Left colon (tissue), 2 donors: ENCODE data around the gene DCAF8. TPM values are rescaled to one million over a fixed set of nuclear protein-coding genes. Genes with fewer than 3 reads are reported as not detected.

Experiments used
- ATAC-seq: fragments of 200-7000 bp; cut with Tn5 transposase; one replicate; pipeline ENCODE4 v1.9.1; 2020; ENCODE audit warnings: mild to moderate bottlenecking, moderate library complexity
- DNase-seq, 2 donors: peaks; one replicate each; pipeline ENCODE4 v3.0.0-alpha.2; 2020
- intact Hi-C, 2 donors: fragments of 100-400 bp; cut with DNase I in 1 of 2; cut with micrococcal nuclease in 1 of 2; formaldehyde crosslinking; loops; one replicate each; pipeline versions ENCODE4 v1.11.2 to v1.14.0; 2022; cut with DNase I, micrococcal nuclease
- total RNA-seq, 2 donors: library from RNA; stranded (reverse); fragmentation: NEBNext Ultra II Directional; extraction: Animal tissue kit (Norgen Biotek cat#: 25700); gene quantifications; one replicate each; pipeline ENCODE4 v1.2.1, GENCODE V29; 2021
- donor health status: DM: no; HTN: no; CAD: no.
- donor health status: DM: yes; HTN: yes; CAD: no.

Gene DCAF8
- total RNA-seq, 2 donors from 2014 or later: 83.3 to 92.8 TPM

DNA sequence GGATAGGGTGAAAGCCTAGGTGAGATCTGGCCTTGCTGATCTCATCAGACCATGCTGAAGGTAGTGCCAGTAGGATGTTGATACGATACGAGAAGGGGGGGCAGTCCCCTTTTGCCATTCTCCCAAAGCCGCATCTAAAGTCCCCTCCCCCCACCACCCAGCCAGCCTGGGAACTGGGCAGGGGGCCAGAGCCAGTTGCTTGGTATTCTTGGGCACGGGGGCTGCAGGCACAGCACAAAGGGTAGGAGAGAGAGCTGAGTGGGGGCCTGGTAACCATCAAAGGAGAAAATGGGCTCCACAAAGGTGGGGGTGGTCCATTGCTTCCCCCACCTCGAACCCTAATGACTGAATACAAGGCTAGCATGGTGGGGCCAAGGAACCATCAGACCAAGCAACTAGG is 51.8 kb downstream of the DCAF8 start:
- DNase-seq (no peak), ATAC-seq (no peak)
- intact Hi-C loops: loop anchor here in 1 of 2 donors (10.0 kb wide), 1 partner anchor 106 kb away; no protein-coding TSS in a partner anchor

DNA sequence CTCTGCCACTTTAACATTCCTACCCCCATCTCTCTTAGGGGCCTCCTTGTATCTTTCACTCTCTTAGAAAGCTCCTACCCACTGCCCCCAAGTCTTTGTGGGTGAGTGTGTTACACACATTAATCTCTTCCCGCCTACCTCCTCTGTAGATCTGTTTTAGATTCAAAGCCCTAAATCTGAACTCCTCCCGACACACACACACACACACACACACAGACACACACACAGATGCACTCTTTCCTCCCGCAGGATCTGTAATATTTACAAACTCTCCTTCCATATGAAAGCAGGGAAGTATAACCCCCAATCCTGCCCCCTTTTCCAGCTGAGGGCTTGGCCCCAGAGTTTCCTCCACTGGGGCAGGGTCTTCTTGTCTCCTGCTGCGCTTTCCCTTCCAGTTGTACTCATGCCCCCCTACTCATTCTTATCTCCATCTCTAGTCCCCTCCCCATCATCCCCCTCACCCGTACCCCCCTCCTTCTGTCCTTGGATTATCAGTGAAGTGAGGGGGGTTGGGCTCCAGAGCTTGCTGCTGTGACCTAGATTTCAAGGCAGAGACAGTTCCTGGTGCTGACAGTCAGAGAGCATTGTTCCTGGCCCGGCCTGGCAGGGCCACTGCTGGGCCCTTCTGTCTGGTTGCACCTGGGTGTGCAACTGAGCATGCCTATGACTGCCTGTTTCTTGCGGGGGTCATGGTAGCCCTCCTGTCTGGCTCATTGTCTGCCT is 52.9 kb downstream of the DCAF8 start:
- no peak for DNase-seq
- no peak for ATAC-seq
- intact Hi-C loops: loop anchor here in 1 of 2 donors (10.0 kb wide), 1 partner anchor 105 kb away; no protein-coding TSS in a partner anchor

DNA sequence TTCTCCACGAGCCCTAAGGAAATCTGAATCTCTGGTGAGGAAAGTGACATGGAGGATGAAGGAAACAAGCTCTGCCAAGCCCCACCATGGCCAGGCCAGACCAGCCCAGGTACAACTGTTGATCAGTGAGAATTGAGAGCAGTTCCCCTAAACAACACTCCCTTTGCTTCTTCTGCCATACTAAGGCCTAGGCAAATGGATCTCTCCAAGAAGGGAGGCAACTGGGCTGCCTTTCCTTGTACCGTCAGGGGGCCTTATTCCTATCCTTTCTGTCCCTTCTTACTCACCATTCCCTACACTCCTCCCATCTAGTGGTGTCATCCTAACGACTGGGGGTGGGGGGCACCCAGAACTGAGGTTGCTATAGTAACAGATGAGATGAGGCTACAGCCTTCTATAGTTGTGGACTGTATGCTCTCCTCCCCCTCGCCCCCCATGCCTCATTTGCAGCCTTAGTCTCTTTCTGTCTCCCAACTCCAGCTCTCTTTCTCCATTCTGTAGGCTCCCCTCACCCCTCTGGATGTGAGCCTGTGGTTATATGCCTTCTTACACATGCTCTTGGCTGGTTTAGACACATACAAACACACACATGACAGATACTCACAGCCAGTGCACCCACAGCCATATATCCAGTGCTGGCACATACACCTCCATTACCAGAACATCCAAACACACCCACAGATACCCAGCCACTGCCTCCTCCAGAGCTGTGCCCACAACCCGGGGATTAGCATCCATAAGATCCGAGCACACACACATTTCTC is 53.6 kb downstream of the DCAF8 start:
- intact Hi-C loops: no loop called here

DNA sequence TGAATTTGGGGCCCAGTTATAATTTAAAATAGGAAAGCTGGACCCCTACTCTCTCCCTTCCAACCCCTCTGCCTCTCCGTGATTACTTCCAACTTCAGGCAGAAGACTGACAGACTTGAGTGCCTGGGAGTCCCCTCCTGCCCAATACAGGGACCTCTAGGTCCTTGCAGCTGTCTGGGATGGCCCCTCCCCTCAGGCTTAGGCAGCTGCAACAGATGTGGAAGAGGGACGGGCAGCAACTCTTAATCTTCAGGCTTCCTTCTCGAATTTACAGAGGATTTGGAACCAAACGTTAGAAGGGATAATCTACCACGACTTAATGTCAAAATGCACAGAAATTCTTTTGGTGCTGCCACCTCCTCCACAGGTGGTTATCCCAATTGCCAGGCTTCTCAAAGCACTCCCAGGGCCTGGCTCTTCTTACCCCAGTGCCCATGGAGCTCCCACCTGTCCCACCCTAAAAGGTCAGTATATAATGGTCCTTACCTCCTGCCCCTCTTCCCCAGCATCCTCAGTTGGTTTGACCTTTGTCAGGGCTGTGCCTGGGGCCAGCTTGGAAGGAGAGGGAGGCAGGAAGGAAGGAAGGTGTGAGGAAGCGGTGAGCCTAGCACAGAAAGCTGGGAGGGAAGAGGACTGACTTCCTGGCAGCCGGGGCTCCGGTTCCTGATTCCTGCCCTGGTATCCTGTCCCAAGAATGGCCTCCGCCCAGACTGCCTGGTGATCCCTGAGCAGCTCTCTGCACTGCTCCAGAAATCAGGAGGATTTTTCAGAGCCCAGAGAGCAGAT is 54.4 kb downstream of the DCAF8 start:
- intact Hi-C loops: no loop called here
- ATAC-seq: no peak

More for the DNA sequence above, 53.6 kb downstream of the DCAF8 start:
- ATAC-seq (no peak), DNase-seq (no peak)

DNA sequence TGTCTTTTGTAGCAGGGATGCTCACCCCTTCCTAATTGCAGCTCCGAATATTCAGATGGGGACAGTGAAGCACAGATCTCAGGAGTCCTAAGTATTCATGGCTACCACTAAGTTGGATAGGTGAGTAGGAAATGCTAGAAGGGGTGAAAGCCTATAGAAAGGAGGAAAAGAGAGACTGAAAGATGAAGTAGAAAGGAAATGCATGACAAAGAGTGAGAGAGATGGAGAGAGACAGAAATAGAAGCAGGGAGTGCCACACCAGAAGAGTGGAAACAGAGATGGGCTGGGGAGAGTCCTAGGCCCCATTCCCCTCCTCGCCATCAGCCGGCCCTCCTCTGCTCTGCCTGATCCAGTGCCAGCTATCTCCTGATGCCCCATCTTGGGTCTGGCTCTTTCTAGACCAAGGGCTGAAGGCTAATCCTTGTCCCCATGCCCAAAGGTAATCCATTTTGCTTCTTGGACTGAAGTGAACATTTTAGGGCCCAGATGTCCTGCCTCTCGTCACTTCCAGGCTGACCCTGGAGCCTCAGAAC is 55.2 kb downstream of the DCAF8 start:
- intact Hi-C loops: no loop called here
- ATAC-seq (no peak), DNase-seq (no peak)

More for the DNA sequence above, 54.4 kb downstream of the DCAF8 start:
- DNase-seq: no peak

DNA sequence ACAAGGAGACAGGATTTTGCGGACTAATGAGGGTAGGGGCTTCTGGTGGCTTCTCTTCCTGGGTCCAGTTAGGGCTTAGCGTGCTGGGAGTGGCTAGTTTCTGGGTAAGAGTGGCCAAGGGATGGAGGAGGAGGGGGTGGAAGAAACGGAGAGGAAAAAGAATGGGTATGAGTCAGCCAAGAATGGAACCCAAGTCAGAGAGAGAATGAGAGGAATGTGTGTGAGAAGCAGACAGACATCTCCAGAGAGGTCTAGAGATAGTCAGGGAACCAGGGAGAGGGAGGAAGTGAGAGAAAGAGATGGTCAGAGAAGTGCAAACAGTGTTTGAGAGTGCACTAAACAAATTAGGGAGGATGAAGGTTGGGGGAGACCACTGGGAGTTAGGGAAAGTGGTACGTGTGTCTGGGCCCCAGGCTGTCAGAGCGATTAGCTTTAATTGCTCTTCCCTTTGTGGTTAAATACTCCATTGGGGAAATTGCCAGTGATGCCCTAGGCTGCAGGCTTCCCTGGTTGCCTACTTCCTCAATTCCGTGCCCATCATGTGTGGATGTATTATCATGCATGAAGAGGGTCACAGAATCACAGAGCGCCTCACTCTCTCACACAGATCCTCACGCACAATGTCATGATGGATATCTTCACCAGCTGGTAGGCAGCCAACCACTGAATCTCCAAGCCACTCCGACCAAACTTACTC is 55.8 kb downstream of the DCAF8 start:
- intact Hi-C loops: no loop called here
- DNase-seq (no peak), ATAC-seq (no peak)

DNA sequence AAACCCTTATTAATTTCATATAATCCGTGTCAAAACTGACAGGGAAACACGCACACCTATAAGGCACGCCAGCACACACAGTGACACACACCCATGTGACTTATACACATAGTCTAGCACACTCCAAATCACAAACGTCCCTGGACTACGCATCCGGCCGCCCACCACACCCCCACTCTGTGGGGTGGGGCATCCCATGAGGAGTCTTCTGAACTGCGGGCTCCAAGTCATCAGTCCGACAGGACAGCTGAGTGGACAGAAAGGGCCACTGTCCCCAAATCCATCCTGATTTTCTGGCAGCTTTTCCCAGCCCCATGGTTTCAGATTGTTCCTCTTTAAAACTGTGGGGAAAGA is 56.3 kb downstream of the DCAF8 start:
- ATAC-seq: peak; percentile 55
- peak; percentile 47 for DNase-seq
- intact Hi-C loops: no loop called here

DNA sequence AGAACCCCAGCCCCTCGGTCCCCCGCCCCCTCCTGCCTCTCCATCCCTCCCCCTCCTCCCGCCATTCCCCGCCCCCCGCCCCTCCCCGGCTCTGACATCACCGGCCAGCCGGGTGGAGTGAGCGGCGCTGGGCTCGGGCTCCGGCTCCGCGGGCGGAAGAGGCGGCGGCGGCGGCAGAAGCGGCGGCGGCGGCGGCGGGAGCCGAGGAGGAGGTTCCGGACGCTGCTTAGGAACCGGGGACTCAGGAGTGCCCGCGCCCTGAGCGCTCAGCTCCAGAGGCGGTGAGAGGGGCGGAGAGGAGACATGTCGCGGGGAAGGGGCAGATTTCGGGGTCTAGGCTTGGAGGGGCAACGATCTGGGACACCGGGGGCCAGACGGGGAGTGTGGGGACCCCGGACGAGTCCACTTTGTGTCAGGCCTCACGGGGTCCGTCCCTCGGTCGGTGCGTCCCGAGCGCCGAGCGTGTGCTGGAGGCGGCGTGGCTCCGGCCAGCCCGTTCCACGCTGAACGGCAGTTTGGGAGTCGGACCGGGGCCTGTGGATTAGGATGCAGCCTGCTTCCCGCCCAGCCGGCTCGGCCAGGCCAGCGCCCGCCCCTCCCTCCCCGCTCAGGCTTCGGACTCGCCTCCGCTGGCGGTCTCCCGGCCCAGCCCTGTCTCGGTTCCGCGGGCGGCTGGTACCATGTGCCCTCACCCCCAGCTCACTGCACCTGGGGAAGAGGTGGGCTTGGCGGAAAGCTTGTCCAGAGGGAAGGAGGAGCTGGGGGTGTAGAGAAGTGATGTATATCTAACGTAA is 56.9 kb downstream of the DCAF8 start, which contains the start of gene PEA15:
Gene PEA15, plus strand, starts transcription at position 143 of the 794 bp plus-strand sequence. CDS start 6,161 bp downstream, outside the sequence.
- DNase-seq: peak; percentile 74 to 85
- intact Hi-C loops: no loop called here
- peak; percentile 93 for ATAC-seq

DNA sequence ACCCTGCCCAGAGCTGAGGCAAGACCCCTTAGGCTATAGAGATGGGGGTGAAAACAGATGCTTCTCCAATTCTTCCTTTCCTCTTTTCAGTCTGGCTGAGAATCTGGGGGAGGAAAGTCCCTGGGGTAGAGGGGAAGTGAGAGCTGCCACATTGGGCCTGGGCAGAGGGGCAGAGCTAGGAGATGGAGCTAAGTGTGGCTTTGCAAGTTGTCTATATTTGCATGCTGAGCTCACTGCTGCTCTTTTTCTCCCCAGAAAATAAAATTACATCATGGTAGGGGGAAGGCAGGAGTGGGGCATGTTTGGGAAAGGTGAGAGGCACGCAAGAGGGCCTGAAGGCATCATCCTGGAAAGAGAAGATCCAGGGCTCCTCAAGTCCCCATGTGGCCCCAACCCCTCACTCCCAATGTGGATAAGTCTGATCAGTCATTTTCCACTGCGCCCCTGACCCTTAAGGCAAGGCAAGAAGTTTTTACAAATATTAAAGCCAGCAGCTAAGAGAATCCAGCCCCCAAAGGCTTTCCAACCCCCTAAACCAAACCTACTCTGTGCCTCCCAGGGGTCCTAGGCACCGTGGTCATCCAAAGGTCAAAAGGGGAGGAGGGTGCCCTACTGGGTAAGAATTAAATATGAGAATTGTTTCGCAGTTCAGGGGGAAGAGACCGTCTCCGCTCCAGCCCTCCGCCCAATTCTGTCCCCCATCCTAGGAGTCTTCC is 57.7 kb downstream of the DCAF8 start:
- no peak for ATAC-seq

DNA sequence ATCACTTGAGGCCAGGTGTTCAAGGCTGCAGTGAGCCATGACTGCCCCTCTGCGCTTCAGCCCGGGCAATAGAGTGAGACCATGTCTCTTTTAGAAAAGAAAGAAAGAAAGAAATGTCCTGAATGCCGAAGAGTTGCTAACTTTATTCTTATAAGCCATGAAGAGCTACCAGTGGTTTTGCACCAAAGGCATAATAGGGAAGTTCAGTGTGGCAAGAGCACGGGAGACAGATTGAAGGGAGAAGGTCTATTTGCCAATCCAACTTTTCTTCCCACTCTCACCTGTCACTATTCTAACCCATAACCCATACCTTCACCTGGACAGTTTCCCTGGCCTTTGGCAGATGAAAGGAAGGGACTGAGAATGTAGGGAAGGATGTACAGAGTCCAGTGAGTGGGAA is 61.6 kb downstream of the DCAF8 start:
- no peak for ATAC-seq
- intact Hi-C loops: no loop called here
- DNase-seq: no peak

More for the DNA sequence above, 57.7 kb downstream of the DCAF8 start:
- intact Hi-C loops: no loop called here
- DNase-seq: no peak

DNA sequence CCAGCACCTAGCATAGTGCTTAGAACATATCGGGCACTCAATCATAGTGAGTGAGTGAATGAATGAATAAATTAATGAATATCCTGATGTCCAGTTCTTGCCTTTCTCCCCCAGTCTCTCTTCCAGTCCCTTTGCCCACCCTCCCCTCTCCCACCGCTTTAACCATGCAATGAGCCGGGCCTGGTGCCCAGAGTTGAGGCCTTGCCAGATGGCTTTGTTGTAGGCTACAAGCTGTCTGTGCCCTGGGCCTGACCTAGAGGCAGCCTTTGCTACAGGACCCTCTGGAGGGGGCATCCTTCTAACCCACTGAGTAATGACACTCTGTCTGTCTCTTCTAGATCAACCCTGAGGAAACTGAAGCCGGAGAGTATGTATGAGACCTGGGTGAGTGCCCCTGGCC is 65.1 kb downstream of the DCAF8 start:
- intact Hi-C loops: no loop called here
- ATAC-seq: no peak
- DNase-seq: no peak

DNA sequence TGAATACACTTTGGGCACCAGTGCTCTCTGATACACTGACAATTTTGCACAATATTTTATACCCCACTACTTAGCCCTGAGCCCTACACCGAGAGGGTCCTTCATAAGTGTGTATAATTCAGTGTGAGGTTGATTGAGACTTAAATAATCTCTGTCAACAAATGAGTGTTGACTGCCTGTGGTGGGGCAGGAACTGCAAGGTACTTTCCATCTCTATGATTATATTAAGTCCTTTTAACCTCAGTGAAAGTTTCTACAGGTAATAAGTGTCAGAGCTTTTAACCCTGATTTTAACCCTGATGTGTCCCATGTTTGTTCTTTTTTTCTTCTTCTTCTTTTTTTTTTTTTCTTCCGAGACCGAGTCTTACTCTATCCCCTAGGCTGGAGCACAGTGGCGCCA is 66.2 kb downstream of the DCAF8 start:
- DNase-seq (no peak), ATAC-seq (no peak)
- intact Hi-C loops: no loop called here

DNA sequence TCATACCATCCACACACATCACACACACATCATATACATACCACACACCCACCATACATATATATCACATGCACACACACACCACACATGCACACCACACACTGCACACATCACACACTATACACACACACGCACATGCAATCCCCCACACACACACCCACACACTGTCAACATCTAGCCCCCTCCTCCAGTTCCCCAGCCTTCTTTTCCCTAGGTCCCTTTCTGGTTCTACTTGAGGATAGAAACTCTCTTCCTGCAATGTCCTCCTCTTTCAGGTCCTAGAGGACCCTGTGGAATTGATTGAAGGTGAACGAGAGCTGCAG is 67.7 kb downstream of the DCAF8 start:
- intact Hi-C loops: loop anchor here in 1 of 2 donors (5.0 kb wide), 1 partner anchor 98 kb away; no protein-coding TSS in a partner anchor
- ATAC-seq (no peak), DNase-seq (no peak)

DNA sequence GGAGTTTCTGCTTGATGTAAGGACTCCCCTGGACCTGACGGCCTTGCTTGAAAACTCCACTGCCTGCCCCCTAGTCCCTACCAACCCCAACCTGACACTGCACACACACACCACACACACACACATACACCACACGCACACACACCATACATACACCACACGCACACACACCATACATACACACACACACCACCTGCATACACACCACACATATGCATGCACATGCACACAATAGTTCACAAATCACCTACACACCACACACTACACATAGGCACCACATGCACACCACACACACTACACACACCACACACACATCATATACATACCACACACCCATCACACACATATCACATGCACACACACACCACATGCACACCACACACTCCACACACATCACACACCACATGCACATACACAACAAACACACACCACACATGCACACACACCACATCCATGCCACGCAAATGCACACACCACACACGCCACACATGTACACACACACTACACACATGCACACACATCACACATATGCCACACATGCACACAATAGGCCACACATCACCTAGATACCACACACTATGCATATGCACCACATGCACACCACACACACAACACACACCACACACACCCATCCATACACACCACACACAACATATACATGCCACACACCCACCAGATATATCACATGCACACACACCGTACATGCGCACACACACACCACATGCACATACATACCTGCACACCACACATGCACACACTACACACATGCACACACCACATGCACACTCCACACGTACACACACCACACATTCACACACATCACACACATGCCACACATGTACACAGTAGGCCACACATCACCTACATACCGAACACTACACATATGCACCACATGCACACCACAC is 68.3 kb downstream of the DCAF8 start:
- DNase-seq: no peak
- no peak for ATAC-seq
- intact Hi-C loops: loop anchor here in 1 of 2 donors (2.0 to 5.0 kb wide), 2 partner anchors 25 to 98 kb away; no protein-coding TSS in a partner anchor

DNA sequence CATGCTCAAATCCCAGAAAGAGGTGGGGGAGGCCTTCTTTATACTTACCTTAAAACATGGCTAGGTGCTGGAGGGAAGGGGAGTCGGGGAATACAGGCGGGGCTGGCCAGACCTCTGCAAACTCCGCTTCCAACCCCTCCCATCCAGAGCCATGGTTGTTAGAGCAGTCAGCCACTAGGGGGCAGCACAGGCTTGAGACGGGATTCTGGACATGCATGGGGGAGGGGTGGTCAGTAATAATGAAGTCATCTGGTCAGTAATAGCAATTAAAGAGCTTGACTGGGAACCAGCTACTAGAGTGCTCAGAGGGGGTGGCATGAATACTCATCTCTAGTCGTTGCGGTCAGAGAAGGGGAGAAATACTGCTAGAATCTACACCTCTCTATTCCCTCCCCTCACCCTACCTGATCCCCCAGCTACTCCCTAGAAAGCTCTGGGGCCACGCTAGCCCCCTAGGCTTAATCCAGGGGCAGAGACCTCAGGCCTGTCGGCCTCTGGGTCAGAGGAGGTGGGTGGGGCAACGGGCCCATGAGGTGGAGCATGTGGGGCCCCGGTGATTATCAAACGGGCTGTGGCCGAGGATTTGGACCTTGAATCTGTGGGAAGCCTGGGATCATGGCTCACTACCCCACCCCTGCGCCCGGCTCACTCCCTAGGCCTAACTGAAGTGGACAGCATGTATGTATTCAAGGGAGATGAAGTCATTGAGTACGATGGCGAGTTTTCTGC is 69.1 kb downstream of the DCAF8 start:
- peak; percentile 62 to 85 for DNase-seq
- intact Hi-C loops: loop anchor here in 1 of 2 donors (2.0 to 5.0 kb wide), 2 partner anchors 26 to 99 kb away; no protein-coding TSS in a partner anchor
- peak; percentile 92 for ATAC-seq
